PC-9 (cell line): ENCODE results near the gene TRIM38.

Experiments
- EZH2 ChIP-seq: fragments of 200-600 bp; sonication (generic); IDR thresholded peaks from 2 replicates; pipeline ENCODE4 v1.8.0; 2017; ENCODE audit warnings: antibody characterized with exemption, low read depth
- TF ChIP-seq, protein P1 (sequence below): fragments of 200-600 bp; sonication (generic); conservative IDR thresholded peaks from 2 replicates; pipeline ENCODE4 v1.6.1; 2017; ENCODE audit warnings: mixed run types, antibody characterized with exemption, mild to moderate bottlenecking, moderate library complexity

GRCh38 chr6:26009817-26010216, 47.2 kb downstream of the TRIM38 start:
- TF ChIP-seq, protein P1, sequence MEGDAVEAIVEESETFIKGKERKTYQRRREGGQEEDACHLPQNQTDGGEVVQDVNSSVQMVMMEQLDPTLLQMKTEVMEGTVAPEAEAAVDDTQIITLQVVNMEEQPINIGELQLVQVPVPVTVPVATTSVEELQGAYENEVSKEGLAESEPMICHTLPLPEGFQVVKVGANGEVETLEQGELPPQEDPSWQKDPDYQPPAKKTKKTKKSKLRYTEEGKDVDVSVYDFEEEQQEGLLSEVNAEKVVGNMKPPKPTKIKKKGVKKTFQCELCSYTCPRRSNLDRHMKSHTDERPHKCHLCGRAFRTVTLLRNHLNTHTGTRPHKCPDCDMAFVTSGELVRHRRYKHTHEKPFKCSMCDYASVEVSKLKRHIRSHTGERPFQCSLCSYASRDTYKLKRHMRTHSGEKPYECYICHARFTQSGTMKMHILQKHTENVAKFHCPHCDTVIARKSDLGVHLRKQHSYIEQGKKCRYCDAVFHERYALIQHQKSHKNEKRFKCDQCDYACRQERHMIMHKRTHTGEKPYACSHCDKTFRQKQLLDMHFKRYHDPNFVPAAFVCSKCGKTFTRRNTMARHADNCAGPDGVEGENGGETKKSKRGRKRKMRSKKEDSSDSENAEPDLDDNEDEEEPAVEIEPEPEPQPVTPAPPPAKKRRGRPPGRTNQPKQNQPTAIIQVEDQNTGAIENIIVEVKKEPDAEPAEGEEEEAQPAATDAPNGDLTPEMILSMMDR, result no peak
- TF ChIP-seq EZH2, result no peak
